GM12873 (cell line): ENCODE measurements around the gene SMPD3.

Source experiments
- CTCF ChIP-seq: IDR thresholded peaks from 2 replicates; pipeline ENCODE4 v1.5.1; 2012; ENCODE audit warnings: low read depth, mild to moderate bottlenecking, moderate library complexity, low read length, control low read depth; ENCODE audit not compliant: insufficient read depth; ENCODE audit errors: missing control alignments

SMPD3 gene

GRCh38 chr16:68349838-68350410 is 98.4 kb downstream of the SMPD3 start:
- TF ChIP-seq CTCF: no peak

GRCh38 chr16:68348639-68349445 is 99.5 kb downstream of the SMPD3 start:
- no peak for TF ChIP-seq CTCF

- TF ChIP-seq CTCF: no peak
These were observed 100.7 kb downstream of the SMPD3 start for GRCh38 chr16:68347605-68348004.

- TF ChIP-seq CTCF: no peak
These were observed 101.3 kb downstream of the SMPD3 start for GRCh38 chr16:68346892-68347480.

- TF ChIP-seq CTCF: no peak
These were observed 102.2 kb downstream of the SMPD3 start for GRCh38 chr16:68345958-68346635.

- no peak for TF ChIP-seq CTCF
These were observed 102.9 kb downstream of the SMPD3 start for GRCh38 chr16:68345351-68345810.

GRCh38 chr16:68344252-68344651 is 104.1 kb downstream of the SMPD3 start:
- TF ChIP-seq CTCF: no peak
